GM21723 (cell line): Measurements from ENCODE around the gene ERO1B.

ENCODE experiments used
- ATAC-seq: cut with Tn5 transposase; IDR thresholded peaks from one replicate; pipeline ENCODE4 v1.9.1; 2021; ENCODE audit warnings: mild to moderate bottlenecking, moderate library complexity; ENCODE audit not compliant: unreplicated experiment

Gene ERO1B

GRCh38 chr1:236253918-236254637 is 27.7 kb downstream of the ERO1B start:
- ATAC-seq: no peak

- no peak for ATAC-seq
These were observed 28.6 kb downstream of the ERO1B start for GRCh38 chr1:236253119-236253518.

- ATAC-seq: no peak
These were observed 30.2 kb downstream of the ERO1B start for GRCh38 chr1:236251587-236251986.

GRCh38 chr1:236247286-236247685 is 34.5 kb downstream of the ERO1B start:
- ATAC-seq: no peak

- no peak for ATAC-seq
These were observed 39.2 kb downstream of the ERO1B start for GRCh38 chr1:236242568-236242967.

- ATAC-seq: no peak
These were observed 41.1 kb downstream of the ERO1B start for GRCh38 chr1:236240675-236241074.

GRCh38 chr1:236239092-236239585 is 42.6 kb downstream of the ERO1B start:
- ATAC-seq: no peak

GRCh38 chr1:236235116-236235515 is 46.6 kb downstream of the ERO1B start:
- no peak for ATAC-seq

GRCh38 chr1:236228411-236228810 is 53.3 kb downstream of the ERO1B start:
- ATAC-seq: no peak

GRCh38 chr1:236222632-236223031 is 59.1 kb downstream of the ERO1B start:
- ATAC-seq: no peak

GRCh38 chr1:236220473-236220872 is 61.3 kb downstream of the ERO1B start:
- no peak for ATAC-seq

- no peak for ATAC-seq
These were observed 67.0 kb downstream of the ERO1B start for GRCh38 chr1:236214761-236215160.

- no peak for ATAC-seq
These were observed 68.2 kb downstream of the ERO1B start for GRCh38 chr1:236213534-236213933.

- no peak for ATAC-seq
These were observed 69.9 kb downstream of the ERO1B start for GRCh38 chr1:236211815-236212214.

GRCh38 chr1:236209713-236210112 is 72.0 kb downstream of the ERO1B start:
- ATAC-seq: no peak

GRCh38 chr1:236209185-236209584 is 72.6 kb downstream of the ERO1B start:
- ATAC-seq: no peak

GRCh38 chr1:236207569-236207968 is 74.2 kb downstream of the ERO1B start:
- no peak for ATAC-seq

- ATAC-seq: no peak
These were observed 74.6 kb downstream of the ERO1B start for GRCh38 chr1:236207121-236207520.

- no peak for ATAC-seq
These were observed 75.2 kb downstream of the ERO1B start for GRCh38 chr1:236206548-236206947.

GRCh38 chr1:236204656-236205055 is 77.1 kb downstream of the ERO1B start:
- no peak for ATAC-seq

- ATAC-seq: no peak
These were observed 77.7 kb downstream of the ERO1B start for GRCh38 chr1:236204039-236204438.

- ATAC-seq: no peak
These were observed 80.0 kb downstream of the ERO1B start for GRCh38 chr1:236201786-236202185.

GRCh38 chr1:236200925-236201324 is 80.8 kb downstream of the ERO1B start:
- no peak for ATAC-seq
